Osteoblast (primary cell): ENCODE results near the gene CS. TPM values are rescaled to one million over a fixed set of nuclear protein-coding genes. Genes with fewer than 3 reads are reported as not detected.

ENCODE experiments used
- DNase-seq: peaks from one replicate; pipeline ENCODE4 v3.0.0; 2011; ENCODE audit warnings: low spot score, mixed read lengths; ENCODE audit not compliant: insufficient read length; ENCODE audit errors: missing footprints
- H2AFZ ChIP-seq: 2 replicates; pipeline ENCODE4 v1.6.0; 2011; ENCODE audit warnings: mild to moderate bottlenecking, low read length
- H3K27ac ChIP-seq: 2 replicates; pipeline ENCODE4 v1.5.1; 2011; ENCODE audit warnings: mild to moderate bottlenecking, low read depth, low read length, moderate library complexity
- H3K27me3 ChIP-seq: 2 replicates; pipeline ENCODE4 v1.6.0; 2012; ENCODE audit warnings: mild to moderate bottlenecking, control low read depth, inconsistent platforms, low read length, moderate library complexity; ENCODE audit not compliant: insufficient read depth
- H3K36me3 ChIP-seq: 2 replicates; pipeline ENCODE4 v1.5.1; 2011; ENCODE audit warnings: mild to moderate bottlenecking, low read length, control low read depth, moderate library complexity; ENCODE audit not compliant: insufficient read depth
- H3K4me1 ChIP-seq: 2 replicates; pipeline ENCODE4 v1.5.1; 2011; ENCODE audit warnings: mild to moderate bottlenecking, low read length, control low read depth, moderate library complexity; ENCODE audit not compliant: insufficient read depth
- H3K4me2 ChIP-seq: 2 replicates; pipeline ENCODE4 v1.6.0; 2011; ENCODE audit warnings: mild to moderate bottlenecking, low read length; ENCODE audit not compliant: insufficient read depth
- H3K4me3 ChIP-seq: fragments of 200-600 bp; sonication (generic); 3 replicates; pipeline ENCODE4 v1.5.1; 2012; ENCODE audit warnings: mild to moderate bottlenecking, low read length, inconsistent platforms; ENCODE audit not compliant: insufficient read depth
- H3K79me2 ChIP-seq: 2 replicates; pipeline ENCODE4 v1.6.0; 2012; ENCODE audit warnings: mild to moderate bottlenecking, low read length, control low read depth, inconsistent platforms; ENCODE audit not compliant: insufficient read depth
- H3K9me3 ChIP-seq: 2 replicates; pipeline ENCODE4 v1.5.1; 2011; ENCODE audit warnings: low read depth, low read length, control low read depth
- H4K20me1 ChIP-seq: 2 replicates; pipeline ENCODE4 v1.6.0; 2012; ENCODE audit warnings: mild to moderate bottlenecking, low read length, control low read depth; ENCODE audit not compliant: insufficient read depth
- CTCF ChIP-seq: IDR thresholded peaks from 2 replicates; pipeline ENCODE4 v1.5.1; 2011; ENCODE audit warnings: mild to moderate bottlenecking, low read depth, low read length, moderate library complexity; ENCODE audit errors: extremely low read depth
- total RNA-seq: library from RNA; depleted of rRNA; stranded (reverse); fragments of >200 nt; gene quantifications from 2 replicates; pipeline ENCODE4 v1.2.3, GENCODE V29; 2012

CS gene
- total RNA-seq, 1 donor = 106 TPM

- H3K4me3 ChIP-seq = no peak overlapping the region
- H3K36me3 ChIP-seq = peaks cover 80% of the 10 kb centered on the region
- no peaks in the 10 kb centered on the region for H3K9me3 ChIP-seq
- peak; percentile 37 for DNase-seq
- no peak overlapping the region for H3K4me2 ChIP-seq
- peaks cover 18% of the 10 kb centered on the region for H3K4me1 ChIP-seq
- H3K27ac ChIP-seq = no peak overlapping the region
- H3K27me3 ChIP-seq = no peaks in the 10 kb centered on the region
- no peak overlapping the region for H2AFZ ChIP-seq
- peaks cover 62% of the 10 kb centered on the region for H4K20me1 ChIP-seq
- no peak for TF ChIP-seq CTCF
- H3K79me2 ChIP-seq = peaks cover 72% of the 10 kb centered on the region
Observed at GRCh38 chr12:56253091-56253490, 47.0 kb downstream of the CS start.

GRCh38 chr12:56252649-56253048 is 47.5 kb downstream of the CS start:
- H3K27ac ChIP-seq = no peak overlapping the region
- no peak overlapping the region for H3K4me2 ChIP-seq
- DNase-seq = peak; percentile 50
- H4K20me1 ChIP-seq = peaks cover 65% of the 10 kb centered on the region
- H3K9me3 ChIP-seq = no peaks in the 10 kb centered on the region
- no peaks in the 10 kb centered on the region for H3K27me3 ChIP-seq
- H3K36me3 ChIP-seq = peaks cover 85% of the 10 kb centered on the region
- no peak overlapping the region for H2AFZ ChIP-seq
- H3K79me2 ChIP-seq = peaks cover 70% of the 10 kb centered on the region
- TF ChIP-seq CTCF = no peak
- no peak overlapping the region for H3K4me3 ChIP-seq
- peaks cover 18% of the 10 kb centered on the region for H3K4me1 ChIP-seq

- Histone ChIP-seq H3K36me3 (peaks cover 90% of the 10 kb centered on the region), H4K20me1 (peaks cover 47% of the 10 kb centered on the region)
Observed at GRCh38 chr12:56248711-56249110, 51.4 kb downstream of the CS start.

GRCh38 chr12:56247923-56248322 is 52.2 kb downstream of the CS start:
- Histone ChIP-seq H3K36me3 (peaks cover 90% of the 10 kb centered on the region), H3K9me3 (no peaks in the 10 kb centered on the region), H3K4me3 (no peak overlapping the region), H2AFZ (no peak overlapping the region), H3K4me2 (no peak overlapping the region), H3K27me3 (no peaks in the 10 kb centered on the region), H3K4me1 (peaks cover 7% of the 10 kb centered on the region), H4K20me1 (peaks cover 46% of the 10 kb centered on the region), H3K27ac (no peak overlapping the region), H3K79me2 (peaks cover 26% of the 10 kb centered on the region)
- no peak for DNase-seq
- no peak for TF ChIP-seq CTCF

More at GRCh38 chr12:56248711-56249110, 51.4 kb downstream of the CS start:
- Histone ChIP-seq H3K9me3 (no peaks in the 10 kb centered on the region), H3K4me1 (peaks cover 6% of the 10 kb centered on the region), H2AFZ (no peak overlapping the region), H3K4me3 (no peak overlapping the region), H3K79me2 (peaks cover 34% of the 10 kb centered on the region), H3K27ac (no peak overlapping the region), H3K4me2 (no peak overlapping the region), H3K27me3 (no peaks in the 10 kb centered on the region)
- peak; percentile 41 for DNase-seq
- no peak for TF ChIP-seq CTCF
